Measurements from ENCODE around the gene TXK.

Gene TXK

GRCh38 chr4:48100256-48100655 is 33.8 kb downstream of the TXK start:
- DNase-seq: no peak

- DNase-seq: no peak
Observed at GRCh38 chr4:48095441-48095840, 38.6 kb downstream of the TXK start.

- DNase-seq: no peak
Observed at GRCh38 chr4:48093991-48094416, 40.0 kb downstream of the TXK start.

GRCh38 chr4:48090621-48091020 is 43.4 kb downstream of the TXK start:
- DNase-seq: no peak

- DNase-seq: no peak
Observed at GRCh38 chr4:48085821-48086589, 48.0 kb downstream of the TXK start.

GRCh38 chr4:48082956-48083355 is 51.1 kb downstream of the TXK start:
- no peak for DNase-seq

- DNase-seq: no peak
Observed at GRCh38 chr4:48081196-48081595, 52.9 kb downstream of the TXK start.

- DNase-seq: no peak
Observed at GRCh38 chr4:48079972-48080391, 54.1 kb downstream of the TXK start.

GRCh38 chr4:48078862-48079655 is 55.0 kb downstream of the TXK start:
- no peak for DNase-seq

GRCh38 chr4:48078425-48078824 is 55.6 kb downstream of the TXK start:
- no peak for DNase-seq

GRCh38 chr4:48074657-48075056 is 59.4 kb downstream of the TXK start:
- no peak for DNase-seq

- no peak for DNase-seq
Observed at GRCh38 chr4:48073567-48074103, 60.4 kb downstream of the TXK start.

- DNase-seq: peak in 1 of 2 experiments; percentile 12
Observed at GRCh38 chr4:48071191-48071590, 62.9 kb downstream of the TXK start.

- DNase-seq: no peak
Observed at GRCh38 chr4:48069026-48069425, 65.0 kb downstream of the TXK start.

GRCh38 chr4:48068182-48068581 is 65.9 kb downstream of the TXK start:
- DNase-seq: no peak

- no peak for DNase-seq
Observed at GRCh38 chr4:48067536-48067935, 66.5 kb downstream of the TXK start.

- no peak for DNase-seq
Observed at GRCh38 chr4:48065587-48066052, 68.4 kb downstream of the TXK start.

- no peak for DNase-seq
Observed at GRCh38 chr4:48064349-48064748, 69.7 kb downstream of the TXK start.

- DNase-seq: no peak
Observed at GRCh38 chr4:48058617-48059530, 75.2 kb downstream of the TXK start.

GRCh38 chr4:48051078-48051477 is 83.0 kb downstream of the TXK start:
- DNase-seq: no peak

- no peak for DNase-seq
Observed at GRCh38 chr4:48049483-48049882, 84.6 kb downstream of the TXK start.

- DNase-seq: no peak
Observed at GRCh38 chr4:48047896-48048295, 86.2 kb downstream of the TXK start.

- no peak for DNase-seq
Observed at GRCh38 chr4:48047421-48047844, 86.6 kb downstream of the TXK start.
